Trophoblast cell (in vitro differentiated cells and primary cell): ENCODE data around the gene GULP1.

Experiments used
- DNase-seq, 2 donors: peaks; one replicate each; pipeline ENCODE4 v3.0.0-alpha.2; 2016
- H2AFZ ChIP-seq: 2 replicates; pipeline ENCODE4 v1.6.1; 2013; ENCODE audit warnings: low read length, moderate library complexity, mild to moderate bottlenecking; ENCODE audit not compliant: insufficient read depth, poor library complexity
- H2AK5ac ChIP-seq: 2 replicates; pipeline ENCODE4 v1.6.1; 2013; ENCODE audit warnings: mild to moderate bottlenecking, low read length
- H2BK120ac ChIP-seq: 2 replicates; pipeline ENCODE4 v1.6.1; 2013; ENCODE audit warnings: low read length, mild to moderate bottlenecking, moderate library complexity; ENCODE audit not compliant: insufficient read depth, poor library complexity
- H2BK12ac ChIP-seq: 2 replicates; pipeline ENCODE4 v1.6.1; 2013; ENCODE audit warnings: mild to moderate bottlenecking, low read length, moderate library complexity
- H2BK5ac ChIP-seq: 2 replicates; pipeline ENCODE4 v1.6.1; 2013; ENCODE audit warnings: low read length, low read depth, moderate library complexity, mild to moderate bottlenecking; ENCODE audit not compliant: poor library complexity
- H3K14ac ChIP-seq: 2 replicates; pipeline ENCODE4 v1.6.1; 2013; ENCODE audit warnings: mild to moderate bottlenecking, low read length
- H3K18ac ChIP-seq: 2 replicates; pipeline ENCODE4 v1.6.1; 2013; ENCODE audit warnings: mild to moderate bottlenecking, low read length
- H3K23ac ChIP-seq: 2 replicates; pipeline ENCODE4 v1.6.1; 2013; ENCODE audit warnings: low read length
- H3K27ac ChIP-seq: 2 replicates; pipeline ENCODE4 v1.5.1; 2013; ENCODE audit warnings: low read depth, mild to moderate bottlenecking, inconsistent platforms, low read length, moderate library complexity
- H3K27me3 ChIP-seq: 2 replicates; pipeline ENCODE4 v1.6.1; 2013; ENCODE audit warnings: inconsistent platforms, mild to moderate bottlenecking, low read length, moderate library complexity; ENCODE audit not compliant: insufficient read depth
- H3K36me3 ChIP-seq, 2 experiments: 1 replicate in 1 of 2; 2 replicates in 1 of 2; pipeline ENCODE4 v1.6.1; 2013; ENCODE audit warnings: low read length in 2 of 2, mild to moderate bottlenecking in 2 of 2, moderate library complexity in 1 of 2; ENCODE audit not compliant: insufficient read depth in 2 of 2, control insufficient read depth in 1 of 2
- H3K4ac ChIP-seq: 2 replicates; pipeline ENCODE4 v1.6.1; 2013; ENCODE audit warnings: low read depth, mild to moderate bottlenecking, low read length, moderate library complexity
- H3K4me1 ChIP-seq, 2 experiments: 1 replicate in 1 of 2; 2 replicates in 1 of 2; pipeline ENCODE4 v1.6.1; 2013; ENCODE audit warnings: low read length in 2 of 2, mild to moderate bottlenecking in 2 of 2, moderate library complexity in 1 of 2; ENCODE audit not compliant: insufficient read depth in 2 of 2, control insufficient read depth in 1 of 2
- H3K4me2 ChIP-seq: 2 replicates; pipeline ENCODE4 v1.6.1; 2013; ENCODE audit warnings: inconsistent platforms, mild to moderate bottlenecking, low read length, moderate library complexity
- H3K4me3 ChIP-seq: 2 replicates; pipeline ENCODE4 v1.5.1; 2013; ENCODE audit warnings: mild to moderate bottlenecking, low read depth, low read length, inconsistent platforms
- H3K79me1 ChIP-seq: one replicate; pipeline ENCODE4 v1.6.1; 2013; ENCODE audit warnings: low read length
- H3K79me2 ChIP-seq: 2 replicates; pipeline ENCODE4 v1.6.1; 2013; ENCODE audit warnings: low read length, mild to moderate bottlenecking; ENCODE audit not compliant: control insufficient read depth, insufficient read depth, poor library complexity
- H3K9ac ChIP-seq: 2 replicates; pipeline ENCODE4 v1.6.1; 2013; ENCODE audit warnings: mild to moderate bottlenecking, low read length
- H3K9me3 ChIP-seq: 2 replicates; pipeline ENCODE4 v1.6.1; 2013; ENCODE audit warnings: low read depth, mild to moderate bottlenecking, control low read depth, inconsistent platforms, low read length; ENCODE audit not compliant: insufficient read depth
- H4K12ac ChIP-seq: 2 replicates; pipeline ENCODE4 v1.6.1; 2013; ENCODE audit warnings: low read depth, mild to moderate bottlenecking, low read length, moderate library complexity
- H4K8ac ChIP-seq: 2 replicates; pipeline ENCODE4 v1.6.1; 2013; ENCODE audit warnings: low read depth, mild to moderate bottlenecking, low read length, moderate library complexity
- H4K91ac ChIP-seq: one replicate; pipeline ENCODE4 v1.6.1; 2013; ENCODE audit warnings: low read depth, mild to moderate bottlenecking, low read length, moderate library complexity
- WGBS: extraction: QIAGEN DNeasy Blood & Tissue Kit; methylation state at CpG from one replicate; pipeline ENCODE4 v1.1.7; 2013; ENCODE audit warnings: missing lambda C conversion rate; ENCODE audit not compliant: insufficient read length, insufficient coverage; ENCODE audit errors: extremely low coverage; 5-methylcytosine and 5-hydroxymethylcytosine counted together

Gene GULP1

GRCh38 chr2:188326669-188327301 is 35.1 kb downstream of the GULP1 start:
- H3K9ac ChIP-seq, result no peak overlapping the region

GRCh38 chr2:188327518-188328213 is 36.0 kb downstream of the GULP1 start:
- DNase-seq, result no peak
- H3K4me2 ChIP-seq, result no peak overlapping the region
- H2BK5ac ChIP-seq, result no peak overlapping the region
- no peak overlapping the region for H4K8ac ChIP-seq
- H3K79me1 ChIP-seq, result no peaks in the 10 kb centered on the region
- H3K9me3 ChIP-seq, result no peaks in the 10 kb centered on the region
- H4K12ac ChIP-seq, result no peak overlapping the region
- no peak overlapping the region for H3K14ac ChIP-seq
- H2BK12ac ChIP-seq, result no peak overlapping the region
- H3K4me1 ChIP-seq, result peaks cover 0 to 5% of the 10 kb centered on the region in 2 experiments
- no peak overlapping the region for H2BK120ac ChIP-seq
- H3K9ac ChIP-seq, result no peak overlapping the region
- H3K18ac ChIP-seq, result no peak overlapping the region
- no peaks in the 10 kb centered on the region for H3K79me2 ChIP-seq
- no peak overlapping the region for H3K27ac ChIP-seq
- no peak overlapping the region for H2AK5ac ChIP-seq
- no peak overlapping the region for H2AFZ ChIP-seq
- no peaks in the 10 kb centered on the region for H3K36me3 ChIP-seq
- H3K23ac ChIP-seq, result no peak overlapping the region
- no peak overlapping the region for H3K4ac ChIP-seq
- H3K4me3 ChIP-seq, result no peak overlapping the region
- no peak overlapping the region for H4K91ac ChIP-seq
- no peaks in the 10 kb centered on the region for H3K27me3 ChIP-seq

More at GRCh38 chr2:188326669-188327301, 35.1 kb downstream of the GULP1 start:
- no peak overlapping the region for H4K91ac ChIP-seq
- H2BK12ac ChIP-seq, result no peak overlapping the region
- peaks cover 0 to 7% of the 10 kb centered on the region in 2 experiments for H3K4me1 ChIP-seq
- no peak overlapping the region for H3K27ac ChIP-seq
- no peaks in the 10 kb centered on the region for H3K9me3 ChIP-seq
- H4K12ac ChIP-seq, result no peak overlapping the region
- no peak overlapping the region for H3K4me3 ChIP-seq
- no peak overlapping the region for H3K14ac ChIP-seq
- H3K4ac ChIP-seq, result no peak overlapping the region
- no peak overlapping the region for H4K8ac ChIP-seq
- H3K79me2 ChIP-seq, result no peaks in the 10 kb centered on the region
- no peak for DNase-seq
- H3K23ac ChIP-seq, result no peak overlapping the region
- no peak overlapping the region for H3K18ac ChIP-seq
- no peak overlapping the region for H2BK120ac ChIP-seq
- no peaks in the 10 kb centered on the region for H3K36me3 ChIP-seq
- H2AFZ ChIP-seq, result no peak overlapping the region
- no peaks in the 10 kb centered on the region for H3K79me1 ChIP-seq
- WGBS, result no CpG with 5 or more reads among the region's 4 CpGs
- H2BK5ac ChIP-seq, result no peak overlapping the region
- no peaks in the 10 kb centered on the region for H3K27me3 ChIP-seq
- no peak overlapping the region for H2AK5ac ChIP-seq
- H3K4me2 ChIP-seq, result no peak overlapping the region

GRCh38 chr2:188328419-188328818 is 36.7 kb downstream of the GULP1 start:
- no peak overlapping the region for H3K9ac ChIP-seq
- WGBS, result no CpG with 5 or more reads among the region's 1 CpG
- H3K14ac ChIP-seq, result no peak overlapping the region
- no peaks in the 10 kb centered on the region for H3K36me3 ChIP-seq
- no peak overlapping the region for H3K27ac ChIP-seq
- H3K23ac ChIP-seq, result no peak overlapping the region
- H3K18ac ChIP-seq, result no peak overlapping the region
- H4K12ac ChIP-seq, result no peak overlapping the region
- no peak overlapping the region for H2AK5ac ChIP-seq
- no peak for DNase-seq
- H3K4me3 ChIP-seq, result no peak overlapping the region
- H3K79me1 ChIP-seq, result peaks cover 2% of the 10 kb centered on the region
- no peaks in the 10 kb centered on the region for H3K79me2 ChIP-seq
- no peak overlapping the region for H2BK12ac ChIP-seq
- no peak overlapping the region for H4K91ac ChIP-seq
- no peak overlapping the region for H2AFZ ChIP-seq
- no peaks in the 10 kb centered on the region for H3K27me3 ChIP-seq
- no peak overlapping the region for H2BK5ac ChIP-seq
- H3K4me1 ChIP-seq, result peaks cover 0 to 3% of the 10 kb centered on the region in 2 experiments
- H3K4me2 ChIP-seq, result no peak overlapping the region
- no peak overlapping the region for H2BK120ac ChIP-seq
- no peaks in the 10 kb centered on the region for H3K9me3 ChIP-seq
- no peak overlapping the region for H3K4ac ChIP-seq
- H4K8ac ChIP-seq, result no peak overlapping the region

GRCh38 chr2:188330316-188331053 is 38.8 kb downstream of the GULP1 start:
- H2BK120ac ChIP-seq, result no peak overlapping the region
- no peaks in the 10 kb centered on the region for H3K36me3 ChIP-seq
- H3K9ac ChIP-seq, result no peak overlapping the region
- no peak overlapping the region for H4K91ac ChIP-seq
- no peak overlapping the region for H3K4ac ChIP-seq
- H3K9me3 ChIP-seq, result no peaks in the 10 kb centered on the region
- no peak overlapping the region for H2BK12ac ChIP-seq
- no peak overlapping the region for H3K14ac ChIP-seq
- H3K4me1 ChIP-seq, result peaks cover 0 to 3% of the 10 kb centered on the region in 2 experiments
- no peak overlapping the region for H2BK5ac ChIP-seq
- no peak overlapping the region for H3K4me2 ChIP-seq
- H3K18ac ChIP-seq, result no peak overlapping the region
- no peak overlapping the region for H4K8ac ChIP-seq
- peaks cover 2% of the 10 kb centered on the region for H3K79me1 ChIP-seq
- no peak for DNase-seq
- no peak overlapping the region for H2AK5ac ChIP-seq
- H3K79me2 ChIP-seq, result no peaks in the 10 kb centered on the region
- no peak overlapping the region for H2AFZ ChIP-seq
- no CpG with 5 or more reads among the region's 2 CpGs for WGBS
- no peak overlapping the region for H3K27ac ChIP-seq
- no peak overlapping the region for H3K23ac ChIP-seq
- no peaks in the 10 kb centered on the region for H3K27me3 ChIP-seq
- H4K12ac ChIP-seq, result no peak overlapping the region
- H3K4me3 ChIP-seq, result no peak overlapping the region
